Tibial nerve (tissue), 4 donors: Measurements from ENCODE around the gene TRAPPC5. TPM values are rescaled to one million over a fixed set of nuclear protein-coding genes. Genes with fewer than 3 reads are reported as not detected.

Experiments used
- DNase-seq, 2 donors: peaks; one replicate each; pipeline ENCODE4 v3.0.0-alpha.2; 2019; ENCODE audit warnings: low spot score in 2 of 2
- H3K27ac ChIP-seq, 4 donors: fragments of 200-600 bp; sonication (generic) in 3 of 4; one replicate each; pipeline ENCODE4 v1.5.1; 2017 to 2019; ENCODE audit warnings: mild to moderate bottlenecking in 1 of 4
- H3K27me3 ChIP-seq, 2 donors: fragments of 200-600 bp; sonication (generic) in 1 of 2; one replicate each; pipeline versions ENCODE4 v1.5.1 to v1.6.0; 2017 to 2019
- H3K36me3 ChIP-seq, 3 donors: fragments of 200-600 bp; sonication (generic); one replicate each; pipeline ENCODE4 v1.5.1; 2018 to 2019
- H3K4me1 ChIP-seq, 4 donors: fragments of 200-600 bp; sonication (generic) in 3 of 4; one replicate each; pipeline ENCODE4 v1.5.1; 2017 to 2019
- H3K4me3 ChIP-seq, 4 donors: fragments of 200-600 bp; sonication (generic) in 3 of 4; one replicate each; pipeline ENCODE4 v1.5.1; 2017 to 2019; ENCODE audit warnings: mild to moderate bottlenecking in 1 of 4, moderate library complexity in 1 of 4
- H3K9me3 ChIP-seq, 4 donors: fragments of 200-600 bp; sonication (generic) in 3 of 4; one replicate each; pipeline ENCODE4 v1.5.1; 2017 to 2019
- CTCF ChIP-seq, 5 experiments: fragments of 200-600 bp in 3 of 5; fragments of 450-650 bp in 2 of 5; sonication (generic) in 3 of 5; IDR thresholded peaks; one replicate each; pipeline ENCODE4 v1.5.1; 2016 to 2019; ENCODE audit warnings: antibody characterized with exemption in 5 of 5, mild to moderate bottlenecking in 3 of 5, moderate library complexity in 2 of 5
- EP300 ChIP-seq, 2 donors: sonication (generic); formaldehyde crosslinking; IDR thresholded peaks; one replicate each; pipeline ENCODE4 v1.6.1; 2017; ENCODE audit warnings: antibody characterized with exemption in 2 of 2, mild to moderate bottlenecking in 1 of 2
- POLR2A ChIP-seq, 2 donors: fragments of 450-650 bp; IDR thresholded peaks; one replicate each; pipeline ENCODE4 v1.6.1; 2017; ENCODE audit warnings: antibody characterized with exemption in 2 of 2, mild to moderate bottlenecking in 2 of 2, moderate library complexity in 2 of 2
- WGBS, 2 donors: methylation state at CpG; one replicate each; pipeline ENCODE4 v1.1.5; 2018; 5-methylcytosine and 5-hydroxymethylcytosine counted together
- total RNA-seq, 4 donors: library from RNA; depleted of rRNA; stranded (reverse); fragments of >200 nt; gene quantifications; one replicate each; pipeline ENCODE4 v1.1.0, GENCODE V29; 2016

TRAPPC5 gene
- total RNA-seq, 4 donors from 2014 or later: 26.9 to 47.5 (median 37.0) TPM

- Histone ChIP-seq H3K4me1 (no peaks in the 10 kb centered on the region), H3K9me3 (no peaks in the 10 kb centered on the region), H3K36me3 (no peaks in the 10 kb centered on the region), H3K27me3 (peaks cover 0 to 16% of the 10 kb centered on the region in 2 donors), H3K27ac (peak overlapping the region in 3 of 4 donors; percentile 6 to 53 (median 19)), H3K4me3 (no peak overlapping the region)
- WGBS, 2 donors: 49 to 55% methylated on average over 24 of the region's 24 CpGs
- peak; percentile 19 to 33 for DNase-seq
- TF ChIP-seq POLR2A (IDR thresholded peaks at IDR 0.05) (no peak), EP300 (IDR thresholded peaks at IDR 0.05) (peak in 1 of 2 donors; percentile 42)
These were observed 25.0 kb downstream of the TRAPPC5 start for GRCh38 chr19:7705387-7706187.

- DNase-seq: no peak
- 69 to 79% methylated on average over 14 of the region's 14 CpGs for WGBS, 2 donors
- no peaks in the 10 kb centered on the region for H3K36me3 ChIP-seq
- peaks cover 0 to 12% of the 10 kb centered on the region in 2 donors for H3K27me3 ChIP-seq
- TF ChIP-seq EP300 (IDR thresholded peaks at IDR 0.05): no peak
- TF ChIP-seq POLR2A (IDR thresholded peaks at IDR 0.05): no peak
- TF ChIP-seq CTCF (IDR thresholded peaks at IDR 0.05): no peak
- peak overlapping the region in 3 of 4 donors; percentile 33 to 53 (median 50) for H3K27ac ChIP-seq
- no peak overlapping the region for H3K4me3 ChIP-seq
- no peaks in the 10 kb centered on the region for H3K9me3 ChIP-seq
- no peaks in the 10 kb centered on the region for H3K4me1 ChIP-seq
These were observed 25.7 kb downstream of the TRAPPC5 start for GRCh38 chr19:7706188-7706954.

- no peaks in the 10 kb centered on the region for H3K36me3 ChIP-seq
- no peak overlapping the region for H3K4me3 ChIP-seq
- H3K9me3 ChIP-seq: no peaks in the 10 kb centered on the region
- TF ChIP-seq POLR2A (IDR thresholded peaks at IDR 0.05): no peak
- TF ChIP-seq EP300 (IDR thresholded peaks at IDR 0.05): no peak
- no peak for TF ChIP-seq CTCF (IDR thresholded peaks at IDR 0.05)
- peaks cover 0 to 12% of the 10 kb centered on the region in 2 donors for H3K27me3 ChIP-seq
- WGBS, 2 donors: 54 to 56% methylated on average over 8 of the region's 8 CpGs
- peak overlapping the region in 2 of 4 donors; percentile 33 to 50 for H3K27ac ChIP-seq
- DNase-seq: peak in 1 of 2 donors; percentile 8
- H3K4me1 ChIP-seq: no peaks in the 10 kb centered on the region
These were observed 26.4 kb downstream of the TRAPPC5 start for GRCh38 chr19:7706955-7707456.

- Histone ChIP-seq H3K27ac (no peak overlapping the region), H3K9me3 (no peaks in the 10 kb centered on the region), H3K27me3 (peaks cover 0 to 3% of the 10 kb centered on the region in 2 donors), H3K36me3 (no peaks in the 10 kb centered on the region), H3K4me1 (no peaks in the 10 kb centered on the region), H3K4me3 (no peak overlapping the region)
- no peak for DNase-seq
- no peak for TF ChIP-seq EP300 (IDR thresholded peaks at IDR 0.05)
- no peak for TF ChIP-seq CTCF (IDR thresholded peaks at IDR 0.05)
- TF ChIP-seq POLR2A (IDR thresholded peaks at IDR 0.05): no peak
- WGBS, 2 donors: 68 to 73% methylated on average over 6 to 10 of the region's 10 CpGs
These were observed 29.4 kb downstream of the TRAPPC5 start for GRCh38 chr19:7709932-7710460.

- H3K27ac ChIP-seq: no peak overlapping the region
- 76 to 80% methylated on average over 5 of the region's 5 CpGs for WGBS, 2 donors
- no peak for DNase-seq
- peaks cover 0 to 3% of the 10 kb centered on the region in 2 donors for H3K27me3 ChIP-seq
- TF ChIP-seq POLR2A (IDR thresholded peaks at IDR 0.05) (no peak), EP300 (IDR thresholded peaks at IDR 0.05) (no peak), CTCF (IDR thresholded peaks at IDR 0.05) (no peak)
- no peaks in the 10 kb centered on the region for H3K4me1 ChIP-seq
- H3K9me3 ChIP-seq: no peaks in the 10 kb centered on the region
- H3K36me3 ChIP-seq: no peaks in the 10 kb centered on the region
- H3K4me3 ChIP-seq: no peak overlapping the region
These were observed 30.0 kb downstream of the TRAPPC5 start for GRCh38 chr19:7710616-7711015.
